Nephron (organoid): ENCODE results near the gene NEO1.

Experiments
- H3K27ac Mint-ChIP-seq, 3 experiments: 2 replicates each; pipeline ENCODE4 v1.8.0; 2020; ENCODE audit warnings: mixed read lengths in 3 of 3, mild to moderate bottlenecking in 2 of 3, moderate library complexity in 1 of 3
- H3K27me3 Mint-ChIP-seq: 2 replicates; pipeline ENCODE4 v1.8.0; 2021; ENCODE audit warnings: low read depth, mild to moderate bottlenecking, moderate library complexity, mixed read lengths
- H3K36me3 Mint-ChIP-seq: 2 replicates; pipeline ENCODE4 v1.8.0; 2020; ENCODE audit warnings: low read depth, mixed read lengths
- H3K4me1 Mint-ChIP-seq: 2 replicates; pipeline ENCODE4 v1.8.0; 2020; ENCODE audit warnings: mixed read lengths
- H3K4me3 Mint-ChIP-seq, 3 experiments: 2 replicates each; pipeline ENCODE4 v1.8.0; 2020; ENCODE audit warnings: mild to moderate bottlenecking in 3 of 3, mixed read lengths in 3 of 3, moderate library complexity in 2 of 3
- H3K9me3 Mint-ChIP-seq: 2 replicates; pipeline ENCODE4 v1.8.0; 2020; ENCODE audit warnings: mixed read lengths
- CTCF ChIP-seq, 3 experiments: fragments of 200-600 bp; sonication (generic); IDR thresholded peaks; one replicate each; pipeline ENCODE4 v1.5.0; 2021; ENCODE audit warnings: antibody characterized with exemption in 3 of 3; ENCODE audit not compliant: unreplicated experiment in 3 of 3

Gene NEO1

GRCh38 chr15:73283366-73283962 lies 231.2 kb downstream of the NEO1 start:
- no peak overlapping the region for H3K4me3 Mint-ChIP-seq
- TF ChIP-seq CTCF (IDR thresholded peaks at IDR 0.05; ENCODE audit: unreplicated experiment in 3 of 3) = no peak
- no peak overlapping the region for H3K27ac Mint-ChIP-seq
- no peaks in the 10 kb centered on the region for H3K9me3 Mint-ChIP-seq
- no peaks in the 10 kb centered on the region for H3K4me1 Mint-ChIP-seq
- H3K27me3 Mint-ChIP-seq = no peaks in the 10 kb centered on the region
- peaks cover 73% of the 10 kb centered on the region for H3K36me3 Mint-ChIP-seq

- Mint-ChIP-seq H3K27me3 (no peaks in the 10 kb centered on the region), H3K4me3 (no peak overlapping the region), H3K27ac (no peak overlapping the region), H3K4me1 (no peaks in the 10 kb centered on the region), H3K9me3 (no peaks in the 10 kb centered on the region), H3K36me3 (peaks cover 75% of the 10 kb centered on the region)
- peak in 2 of 3 experiments; percentile 25 to 34 for TF ChIP-seq CTCF (IDR thresholded peaks at IDR 0.05; ENCODE audit: unreplicated experiment in 3 of 3)
These were observed 231.9 kb downstream of the NEO1 start for GRCh38 chr15:73284090-73284716.

GRCh38 chr15:73286311-73286710 lies 234.0 kb downstream of the NEO1 start:
- TF ChIP-seq CTCF (IDR thresholded peaks at IDR 0.05; ENCODE audit: unreplicated experiment in 3 of 3) = no peak
- H3K4me3 Mint-ChIP-seq = no peak overlapping the region
- H3K27me3 Mint-ChIP-seq = no peaks in the 10 kb centered on the region

DNA sequence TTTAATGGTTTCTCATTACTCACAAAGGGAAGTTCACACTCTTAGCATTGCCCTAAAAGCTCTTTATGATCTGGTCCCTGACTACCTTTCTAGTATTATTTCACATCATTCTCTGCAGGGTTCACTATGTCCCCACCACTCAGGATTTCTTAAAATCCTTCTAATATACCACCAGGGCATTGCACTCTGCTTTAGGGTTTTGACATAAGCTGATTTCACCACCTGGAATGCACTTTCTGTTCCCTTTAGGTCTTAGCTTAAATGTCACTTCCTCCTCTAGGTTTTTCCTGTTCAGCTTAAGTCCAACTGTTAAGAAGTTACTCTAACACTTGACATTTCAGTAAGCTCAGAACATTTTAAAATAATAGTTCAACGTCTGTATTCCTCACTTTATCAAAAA lies 234.8 kb downstream of the NEO1 start:
- Mint-ChIP-seq H3K9me3 (no peaks in the 10 kb centered on the region), H3K27ac (no peak overlapping the region), H3K4me3 (no peak overlapping the region), H3K27me3 (no peaks in the 10 kb centered on the region), H3K4me1 (no peaks in the 10 kb centered on the region), H3K36me3 (peaks cover 67% of the 10 kb centered on the region)
- no peak for TF ChIP-seq CTCF (IDR thresholded peaks at IDR 0.05; ENCODE audit: unreplicated experiment in 3 of 3)

More at GRCh38 chr15:73286311-73286710, 234.0 kb downstream of the NEO1 start:
- no peaks in the 10 kb centered on the region for H3K9me3 Mint-ChIP-seq
- no peak overlapping the region for H3K27ac Mint-ChIP-seq
- H3K4me1 Mint-ChIP-seq = no peaks in the 10 kb centered on the region
- H3K36me3 Mint-ChIP-seq = peaks cover 71% of the 10 kb centered on the region

- Mint-ChIP-seq H3K27ac (no peak overlapping the region), H3K36me3 (peaks cover 56% of the 10 kb centered on the region), H3K4me1 (no peaks in the 10 kb centered on the region)
These were observed 239.2 kb downstream of the NEO1 start for GRCh38 chr15:73291441-73291840.

More at GRCh38 chr15:73291441-73291840, 239.2 kb downstream of the NEO1 start:
- Mint-ChIP-seq H3K27me3 (no peaks in the 10 kb centered on the region), H3K4me3 (no peak overlapping the region), H3K9me3 (no peaks in the 10 kb centered on the region)
- no peak for TF ChIP-seq CTCF (IDR thresholded peaks at IDR 0.05; ENCODE audit: unreplicated experiment in 3 of 3)
